H9 (cell line): Measurements from ENCODE around the gene ZNF358. TPM values are rescaled to one million over a fixed set of nuclear protein-coding genes. Genes with fewer than 3 reads are reported as not detected.

Experiments used
- DNase-seq: peaks from one replicate; pipeline ENCODE4 v3.0.0-alpha.2; 2017
- H2AFZ ChIP-seq: one replicate; pipeline ENCODE4 v1.6.1; 2013; ENCODE audit warnings: mild to moderate bottlenecking, low read length, control low read depth, moderate library complexity
- H2AK5ac ChIP-seq: 2 replicates; pipeline ENCODE4 v1.6.1; 2013; ENCODE audit warnings: low read length, control low read depth, mixed read lengths; ENCODE audit not compliant: insufficient read length
- H2BK120ac ChIP-seq: one replicate; pipeline ENCODE4 v1.6.1; 2013; ENCODE audit warnings: low read depth, mild to moderate bottlenecking, low read length, control low read depth, inconsistent platforms; ENCODE audit not compliant: poor library complexity, severe bottlenecking
- H2BK12ac ChIP-seq: 2 replicates; pipeline ENCODE4 v1.6.1; 2013; ENCODE audit warnings: low read length, control low read depth, mixed read lengths, low read depth; ENCODE audit not compliant: insufficient read length
- H2BK15ac ChIP-seq: 2 replicates; pipeline ENCODE4 v1.6.1; 2013; ENCODE audit warnings: low read depth, low read length, control low read depth
- H2BK20ac ChIP-seq: one replicate; pipeline ENCODE4 v1.6.1; 2013; ENCODE audit warnings: low read depth, mild to moderate bottlenecking, low read length, control low read depth, inconsistent platforms; ENCODE audit not compliant: poor library complexity, severe bottlenecking
- H2BK5ac ChIP-seq: 2 replicates; pipeline ENCODE4 v1.6.1; 2013; ENCODE audit warnings: low read length, control low read depth, mixed read lengths; ENCODE audit not compliant: insufficient read length
- H3K14ac ChIP-seq: 2 replicates; pipeline ENCODE4 v1.6.1; 2013; ENCODE audit warnings: low read length, control low read depth; ENCODE audit not compliant: insufficient read depth
- H3K18ac ChIP-seq: 2 replicates; pipeline ENCODE4 v1.6.1; 2013; ENCODE audit warnings: low read depth, mild to moderate bottlenecking, mixed read lengths, low read length, control low read depth; ENCODE audit not compliant: insufficient read length
- H3K23ac ChIP-seq: 2 replicates; pipeline ENCODE4 v1.6.1; 2013; ENCODE audit warnings: low read length, control low read depth, mixed read lengths, low read depth; ENCODE audit not compliant: insufficient read length
- H3K23me2 ChIP-seq: 2 replicates; pipeline ENCODE4 v1.6.1; 2013; ENCODE audit warnings: low read depth, mild to moderate bottlenecking, mixed read lengths, low read length, control low read depth; ENCODE audit not compliant: insufficient read length, poor library complexity, severe bottlenecking
- H3K27ac ChIP-seq: 2 replicates; pipeline ENCODE4 v1.5.1; 2013; ENCODE audit warnings: low read length, control low read depth, mixed read lengths, low read depth; ENCODE audit not compliant: insufficient read length
- H3K27me3 ChIP-seq: 2 replicates; pipeline ENCODE4 v1.6.1; 2013; ENCODE audit warnings: low read length, control low read depth, inconsistent platforms; ENCODE audit not compliant: insufficient read depth
- H3K4ac ChIP-seq: 2 replicates; pipeline ENCODE4 v1.6.1; 2013; ENCODE audit warnings: low read depth, mild to moderate bottlenecking, control low read depth, inconsistent platforms, low read length, moderate library complexity
- H3K4me1 ChIP-seq: 2 replicates; pipeline ENCODE4 v1.6.1; 2013; ENCODE audit warnings: low read length, control low read depth, inconsistent platforms; ENCODE audit not compliant: insufficient read depth
- H3K4me2 ChIP-seq: 2 replicates; pipeline ENCODE4 v1.6.1; 2013; ENCODE audit warnings: low read length, control low read depth, mixed read lengths; ENCODE audit not compliant: insufficient read length, insufficient read depth
- H3K56ac ChIP-seq: 2 replicates; pipeline ENCODE4 v1.6.1; 2013; ENCODE audit warnings: low read depth, mild to moderate bottlenecking, mixed read lengths, low read length, control low read depth; ENCODE audit not compliant: insufficient read length
- H3K79me1 ChIP-seq: 2 replicates; pipeline ENCODE4 v1.6.1; 2013; ENCODE audit warnings: low read depth, mild to moderate bottlenecking, moderate library complexity, low read length, control low read depth, inconsistent platforms; ENCODE audit not compliant: insufficient read depth, poor library complexity, severe bottlenecking
- H3K79me2 ChIP-seq: 2 replicates; pipeline ENCODE4 v1.6.1; 2013; ENCODE audit warnings: low read length, control low read depth, inconsistent platforms; ENCODE audit not compliant: insufficient read depth
- H3K9ac ChIP-seq: 2 replicates; pipeline ENCODE4 v1.6.1; 2013; ENCODE audit warnings: low read length, control low read depth, mixed read lengths; ENCODE audit not compliant: insufficient read length; ENCODE audit errors: extremely low read depth
- H3K9me3 ChIP-seq: one replicate; pipeline ENCODE4 v1.6.1; 2013; ENCODE audit warnings: low read depth, low read length, inconsistent platforms; ENCODE audit not compliant: control insufficient read depth
- H3T11ph ChIP-seq: one replicate; pipeline ENCODE4 v1.6.1; 2013; ENCODE audit warnings: mild to moderate bottlenecking, low read length, control low read depth, inconsistent platforms
- H4K20me1 ChIP-seq: one replicate; pipeline ENCODE4 v1.6.1; 2013; ENCODE audit not compliant: control insufficient read depth, insufficient read length, insufficient read depth
- H4K5ac ChIP-seq: 2 replicates; pipeline ENCODE4 v1.6.1; 2013; ENCODE audit warnings: low read depth, mild to moderate bottlenecking, mixed read lengths, low read length, control low read depth; ENCODE audit not compliant: insufficient read length
- H4K8ac ChIP-seq: replicated peaks from 2 replicates; pipeline ENCODE4 v1.6.1; 2013; ENCODE audit warnings: low read length, control low read depth, mixed read lengths, low read depth; ENCODE audit not compliant: insufficient read length
- H4K91ac ChIP-seq: 2 replicates; pipeline ENCODE4 v1.6.1; 2013; ENCODE audit warnings: low read depth, mild to moderate bottlenecking, moderate library complexity, mixed read lengths, low read length, control low read depth; ENCODE audit not compliant: insufficient read length
- H3K27ac Mint-ChIP-seq, 3 experiments: 2 replicates in 2 of 3; 3 replicates in 1 of 3; pipeline ENCODE4 v1.8.0; 2020 to 2021; ENCODE audit warnings: mixed read lengths in 3 of 3, mild to moderate bottlenecking in 1 of 3, moderate library complexity in 1 of 3
- H3K27me3 Mint-ChIP-seq: 2 replicates; pipeline ENCODE4 v1.8.0; 2021; ENCODE audit warnings: low read depth, mild to moderate bottlenecking, moderate library complexity, mixed read lengths
- H3K36me3 Mint-ChIP-seq, 3 experiments: 2 replicates in 2 of 3; 3 replicates in 1 of 3; pipeline ENCODE4 v1.8.0; 2020 to 2021; ENCODE audit warnings: low read depth in 3 of 3, mixed read lengths in 3 of 3; ENCODE audit not compliant: insufficient read depth in 1 of 3
- H3K4me1 Mint-ChIP-seq, 2 experiments: 2 replicates each; pipeline ENCODE4 v1.8.0; 2020; ENCODE audit warnings: mixed read lengths in 2 of 2
- H3K4me3 Mint-ChIP-seq, 2 experiments: 2 replicates in 1 of 2; 3 replicates in 1 of 2; pipeline ENCODE4 v1.8.0; 2020 to 2021; ENCODE audit warnings: mild to moderate bottlenecking in 2 of 2, mixed read lengths in 2 of 2, moderate library complexity in 1 of 2
- H3K9me3 Mint-ChIP-seq, 2 experiments: 2 replicates in 1 of 2; 3 replicates in 1 of 2; pipeline ENCODE4 v1.8.0; 2020; ENCODE audit warnings: mild to moderate bottlenecking in 2 of 2, mixed read lengths in 2 of 2, moderate library complexity in 1 of 2
- WGBS: extraction: QIAGEN DNeasy Blood & Tissue Kit; methylation state at CpG from one replicate; pipeline ENCODE4 v1.1.7; 2013; ENCODE audit warnings: missing lambda C conversion rate, low lambda C conversion rate, mixed read lengths; ENCODE audit not compliant: insufficient read length; ENCODE audit errors: extremely low coverage; 5-methylcytosine and 5-hydroxymethylcytosine counted together
- total RNA-seq: library from RNA; stranded (reverse); gene quantifications from 2 replicates; pipeline ENCODE4 v1.2.1, GENCODE V29; 2021
- TF ChIP-seq, protein P1 (sequence below): fragments of 200-600 bp; sonication (generic); conservative IDR thresholded peaks from 3 replicates; pipeline ENCODE4 v1.8.0; 2021; ENCODE audit warnings: antibody characterized with exemption, mild to moderate bottlenecking

The ZNF358 gene
- total RNA-seq, 1 experiment from 2014 or later, result 40.5 TPM

DNA sequence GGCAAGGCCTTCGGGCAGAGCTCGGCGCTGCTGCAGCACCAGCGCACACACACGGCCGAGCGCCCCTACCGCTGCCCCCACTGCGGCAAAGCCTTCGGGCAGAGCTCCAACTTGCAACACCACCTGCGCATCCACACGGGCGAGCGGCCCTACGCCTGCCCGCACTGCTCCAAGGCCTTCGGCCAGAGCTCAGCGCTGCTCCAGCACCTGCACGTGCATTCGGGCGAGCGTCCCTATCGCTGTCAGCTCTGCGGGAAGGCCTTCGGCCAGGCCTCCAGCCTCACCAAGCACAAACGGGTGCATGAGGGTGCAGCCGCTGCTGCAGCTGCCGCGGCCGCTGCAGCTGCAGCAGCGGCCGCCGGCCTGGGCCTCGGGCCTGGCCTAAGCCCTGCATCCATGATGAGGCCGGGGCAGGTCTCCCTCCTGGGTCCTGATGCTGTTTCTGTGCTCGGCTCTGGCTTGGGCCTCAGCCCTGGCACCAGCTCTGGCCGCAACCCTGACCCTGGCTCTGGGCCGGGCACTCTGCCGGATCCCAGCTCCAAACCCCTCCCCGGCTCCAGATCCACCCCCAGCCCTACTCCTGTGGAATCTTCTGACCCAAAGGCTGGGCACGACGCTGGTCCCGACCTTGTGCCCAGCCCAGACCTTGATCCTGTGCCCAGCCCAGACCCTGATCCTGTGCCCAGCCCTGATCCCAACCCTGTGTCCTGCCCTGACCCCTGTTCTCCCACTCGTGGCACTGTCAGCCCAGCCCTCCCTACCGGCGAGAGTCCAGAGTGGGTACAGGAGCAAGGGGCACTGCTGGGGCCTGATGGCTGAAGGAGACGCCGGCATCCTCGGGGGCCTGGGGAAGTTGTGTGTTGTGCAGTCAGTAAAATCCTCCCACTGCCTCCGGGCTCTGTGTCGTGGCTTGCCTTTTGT lies 4.5 kb downstream of the ZNF358 start:
- H2AK5ac ChIP-seq, result no peak overlapping the region
- no peaks in the 10 kb centered on the region for H3K9me3 ChIP-seq
- no peak overlapping the region for H3K56ac ChIP-seq
- H3K27ac ChIP-seq, result no peak overlapping the region
- no peak for DNase-seq
- H3K79me1 ChIP-seq, result no peaks in the 10 kb centered on the region
- no peak overlapping the region for H2BK12ac ChIP-seq
- no peak overlapping the region for H3K9ac ChIP-seq
- Mint-ChIP-seq H3K4me3 (no peak overlapping the region; a peak in 1 of 5 replicates), H3K27me3 (no peaks in the 10 kb centered on the region; the same call in 1 of the 2 replicates), H3K4me1 (peaks cover 15 to 19% of the 10 kb centered on the region in 2 experiments), H3K27ac (no peak overlapping the region), H3K36me3 (peaks cover 3 to 23% (median 13%) of the 10 kb centered on the region in 3 experiments; a peak in 5 of 7 replicates), H3K9me3 (no peaks in the 10 kb centered on the region; a peak in 1 of 5 replicates)
- H2BK15ac ChIP-seq, result no peak overlapping the region
- H3K4me2 ChIP-seq, result no peak overlapping the region
- no peak overlapping the region for H3K18ac ChIP-seq
- no peak overlapping the region for H3T11ph ChIP-seq
- no peak overlapping the region for H4K8ac ChIP-seq
- no peak overlapping the region for H4K91ac ChIP-seq
- no peaks in the 10 kb centered on the region for H3K27me3 ChIP-seq
- H3K14ac ChIP-seq, result no peak overlapping the region
- H2AFZ ChIP-seq, result no peak overlapping the region
- peaks cover 4% of the 10 kb centered on the region; the same call in 1 of the 2 replicates for H3K4me1 ChIP-seq
- no peak overlapping the region for H2BK120ac ChIP-seq
- H3K23ac ChIP-seq, result no peak overlapping the region
- no peak overlapping the region for H4K5ac ChIP-seq
- peaks cover 21% of the 10 kb centered on the region for H3K23me2 ChIP-seq
- no CpG with 5 or more reads among the region's 51 CpGs for WGBS
- TF ChIP-seq, protein P1, sequence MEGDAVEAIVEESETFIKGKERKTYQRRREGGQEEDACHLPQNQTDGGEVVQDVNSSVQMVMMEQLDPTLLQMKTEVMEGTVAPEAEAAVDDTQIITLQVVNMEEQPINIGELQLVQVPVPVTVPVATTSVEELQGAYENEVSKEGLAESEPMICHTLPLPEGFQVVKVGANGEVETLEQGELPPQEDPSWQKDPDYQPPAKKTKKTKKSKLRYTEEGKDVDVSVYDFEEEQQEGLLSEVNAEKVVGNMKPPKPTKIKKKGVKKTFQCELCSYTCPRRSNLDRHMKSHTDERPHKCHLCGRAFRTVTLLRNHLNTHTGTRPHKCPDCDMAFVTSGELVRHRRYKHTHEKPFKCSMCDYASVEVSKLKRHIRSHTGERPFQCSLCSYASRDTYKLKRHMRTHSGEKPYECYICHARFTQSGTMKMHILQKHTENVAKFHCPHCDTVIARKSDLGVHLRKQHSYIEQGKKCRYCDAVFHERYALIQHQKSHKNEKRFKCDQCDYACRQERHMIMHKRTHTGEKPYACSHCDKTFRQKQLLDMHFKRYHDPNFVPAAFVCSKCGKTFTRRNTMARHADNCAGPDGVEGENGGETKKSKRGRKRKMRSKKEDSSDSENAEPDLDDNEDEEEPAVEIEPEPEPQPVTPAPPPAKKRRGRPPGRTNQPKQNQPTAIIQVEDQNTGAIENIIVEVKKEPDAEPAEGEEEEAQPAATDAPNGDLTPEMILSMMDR, result no peak
- H2BK5ac ChIP-seq, result no peak overlapping the region
- no peak overlapping the region for H2BK20ac ChIP-seq
- H3K79me2 ChIP-seq, result 0 out of 2 replicates have a peak, but pooled peaks cover 2% of the 10 kb centered on the region
- H4K20me1 ChIP-seq, result no peaks in the 10 kb centered on the region
- H3K4ac ChIP-seq, result no peak overlapping the region
